ENCODE data around the gene EVX2. TPM values are rescaled to one million over a fixed set of nuclear protein-coding genes. Genes with fewer than 3 reads are reported as not detected.

EVX2 gene
- total and polyA plus RNA-seq, 9 of the 15 experiments (the other 6 are each of a cell fraction or from before 2014, with no cell fraction given), result not detected

GRCh38 chr2:176093145-176093897, 9.6 kb upstream of the EVX2 start:
- no peak for DNase-seq (ENCODE audit: extremely low read depth in 1 of 4, low spot score in 3 of 4)
- intact Hi-C loops (cut with micrococcal nuclease) (no loop called here), in situ Hi-C loops (cut with MboI) (loop anchor here (25.0 kb wide), 1 partner anchor 1056 kb away; no protein-coding TSS in a partner anchor)
- Histone ChIP-seq H3K9me3 (replicated peaks; ENCODE audit: control insufficient read depth, insufficient read depth, low read depth, low read length) (no peaks in the 10 kb centered on the region), H3K4me2 (ENCODE audit: insufficient read depth, low read length) (no peak overlapping the region), H4K20me1 (replicated peaks; ENCODE audit: control insufficient read depth, insufficient read depth, low read length) (peaks cover 5% of the 10 kb centered on the region; the same call in 1 of the 2 replicates), H3K4me3 (no peak overlapping the region), H3K27ac (ENCODE audit: extremely low read depth, low read depth, low read length) (no peak overlapping the region), H3K4me1 (replicated peaks in 1 of 2; ENCODE audit: control insufficient read depth in 2 of 2, insufficient read depth in 2 of 2, low read length in 2 of 2) (peaks cover 8 to 21% of the 10 kb centered on the region in 2 experiments), H3K79me2 (ENCODE audit: control insufficient read depth, insufficient read depth, low read length) (no peaks in the 10 kb centered on the region), H3K9ac (ENCODE audit: insufficient read depth in 1 of 2, low read depth in 2 of 2, low read length in 2 of 2) (no peak overlapping the region), H3K9me1 (ENCODE audit: control insufficient read depth, insufficient read depth, low read length) (no peaks in the 10 kb centered on the region), H3K36me3 (ENCODE audit: control insufficient read depth, insufficient read depth, low read length) (no peaks in the 10 kb centered on the region), H2AFZ (ENCODE audit: low read depth, low read length) (no peak overlapping the region), H3K27me3 (ENCODE audit: control insufficient read depth in 2 of 2, insufficient read depth in 2 of 2, low read length in 2 of 2) (peaks cover 65 to 75% of the 10 kb centered on the region in 2 experiments)
- ChIA-PET POLR2A (no interaction called here), CTCF (ENCODE audit: low intra/inter-chr PET ratio) (no interaction called here)
- FAIRE-seq, result no peak
- ATAC-seq, result no peak
- BruUV-seq (replicated peaks), result no TSS peak
- whole genome bisulfite sequencing (ENCODE audit: insufficient coverage, low coverage, missing lambda C conversion rate), result 23% methylated on average over 43 of the region's 53 CpGs
- TF ChIP-seq TAF7 (tag; IDR thresholded peaks at IDR 0.05) (no peak), ARID3A (IDR thresholded peaks at IDR 0.05; ENCODE audit: borderline replicate concordance, low read depth, low read length) (no peak), PREB (CRISPR knock-in tag; IDR thresholded peaks at IDR 0.05) (no peak), ZNF24 (IDR thresholded peaks at IDR 0.05) (no peak), SAFB (IDR thresholded peaks at IDR 0.05; ENCODE audit: borderline replicate concordance, low read depth, low read length) (no peak), MCM2 (IDR thresholded peaks at IDR 0.05; ENCODE audit: low read depth) (no peak), ZNF644 (tag; IDR thresholded peaks at IDR 0.05; ENCODE audit: low read depth) (no peak), GATAD2B (IDR thresholded peaks at IDR 0.05; ENCODE audit: borderline replicate concordance) (no peak), TAF15 (IDR thresholded peaks at IDR 0.05; ENCODE audit: low read depth, low read length) (no peak), ARID2 (IDR thresholded peaks at IDR 0.05) (no peak), ZNF184 (CRISPR knock-in tag; IDR thresholded peaks at IDR 0.05) (no peak), U2AF1 (optimal IDR thresholded peaks at IDR 0.05; ENCODE audit: low read depth, low read length) (no peak), HDAC1 (IDR thresholded peaks at IDR 0.05) (no peak), ZBTB26 (CRISPR knock-in tag; IDR thresholded peaks at IDR 0.05) (no peak), ZNF280B (CRISPR knock-in tag; IDR thresholded peaks at IDR 0.05) (no peak)
